GM10248 (cell line): ENCODE data around the gene TIMELESS.
"Not testable (repeated sequence)": the region's sequence is repeated elsewhere in the genome, so short reads cannot be mapped to it uniquely, and the experiment has no call there.

Source experiments
- CTCF ChIA-PET: fragments of 300-600 bp; sonication (Branson Sonifier 250); formaldehyde crosslinking; extraction: SDS; loops from one replicate; lab custom pipeline; 2021; ENCODE audit warnings: antibody characterized with exemption; lab: Yijun Ruan, JAX
- POLR2A ChIA-PET: fragments of 350-650 bp; sonication (Branson Sonifier 250); formaldehyde crosslinking; extraction: SDS; loops from one replicate; lab custom pipeline; 2020; ENCODE audit warnings: antibody characterized with exemption; lab: Yijun Ruan, JAX
- DNase-seq: peaks from one replicate; pipeline ENCODE4 v3.0.0; 2012; ENCODE audit errors: extremely low spot score
- TF ChIP-seq, protein P1 (sequence below): IDR thresholded peaks from 2 replicates; pipeline ENCODE4 v1.5.1; 2012; ENCODE audit warnings: mild to moderate bottlenecking, low read depth; ENCODE audit errors: extremely low read depth, missing control alignments, control extremely low read depth

Gene TIMELESS

DNA sequence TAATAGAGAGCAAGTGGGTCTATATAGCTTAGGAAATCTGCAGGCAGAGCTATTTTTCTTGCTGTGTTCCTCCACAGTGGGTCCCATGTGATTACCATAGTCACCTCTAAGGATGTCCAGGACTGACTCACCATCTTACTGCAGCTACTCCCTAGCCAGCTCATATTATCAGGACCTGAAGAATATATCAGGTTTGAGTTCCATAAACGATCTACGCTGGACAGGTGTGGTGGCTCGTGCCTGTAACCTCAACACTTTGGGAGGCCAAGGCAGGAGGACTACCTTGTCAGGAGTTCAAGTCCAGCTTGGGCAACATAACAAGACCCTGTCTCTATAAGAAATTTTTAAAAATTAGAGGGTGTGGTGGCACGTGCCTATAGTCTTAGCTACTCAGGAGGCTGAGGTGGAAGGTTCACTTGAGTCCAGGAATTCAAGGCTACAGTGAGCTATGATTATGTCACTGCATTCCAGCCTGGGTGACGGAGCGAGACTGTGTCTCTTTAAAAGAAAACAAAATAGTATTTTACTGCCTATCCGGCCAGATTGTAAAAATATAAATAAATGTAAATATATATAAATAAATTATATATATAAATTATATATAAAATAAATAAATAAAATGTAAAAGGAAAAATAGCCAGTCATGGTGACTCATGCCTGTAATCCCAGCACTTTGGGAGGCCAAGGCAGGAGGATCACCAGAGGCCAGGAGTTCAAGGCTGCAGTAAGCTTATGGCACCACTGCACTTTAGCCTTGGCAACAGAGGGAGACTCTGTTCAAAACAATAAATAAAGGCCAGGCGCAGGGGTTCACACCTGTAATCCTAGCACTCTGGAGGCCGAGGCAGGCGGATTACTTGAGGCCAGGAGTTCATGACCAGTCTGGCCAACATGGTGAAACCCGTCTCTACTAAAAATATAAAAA, 12.3 kb upstream of the TIMELESS start:
- TF ChIP-seq, protein P1, sequence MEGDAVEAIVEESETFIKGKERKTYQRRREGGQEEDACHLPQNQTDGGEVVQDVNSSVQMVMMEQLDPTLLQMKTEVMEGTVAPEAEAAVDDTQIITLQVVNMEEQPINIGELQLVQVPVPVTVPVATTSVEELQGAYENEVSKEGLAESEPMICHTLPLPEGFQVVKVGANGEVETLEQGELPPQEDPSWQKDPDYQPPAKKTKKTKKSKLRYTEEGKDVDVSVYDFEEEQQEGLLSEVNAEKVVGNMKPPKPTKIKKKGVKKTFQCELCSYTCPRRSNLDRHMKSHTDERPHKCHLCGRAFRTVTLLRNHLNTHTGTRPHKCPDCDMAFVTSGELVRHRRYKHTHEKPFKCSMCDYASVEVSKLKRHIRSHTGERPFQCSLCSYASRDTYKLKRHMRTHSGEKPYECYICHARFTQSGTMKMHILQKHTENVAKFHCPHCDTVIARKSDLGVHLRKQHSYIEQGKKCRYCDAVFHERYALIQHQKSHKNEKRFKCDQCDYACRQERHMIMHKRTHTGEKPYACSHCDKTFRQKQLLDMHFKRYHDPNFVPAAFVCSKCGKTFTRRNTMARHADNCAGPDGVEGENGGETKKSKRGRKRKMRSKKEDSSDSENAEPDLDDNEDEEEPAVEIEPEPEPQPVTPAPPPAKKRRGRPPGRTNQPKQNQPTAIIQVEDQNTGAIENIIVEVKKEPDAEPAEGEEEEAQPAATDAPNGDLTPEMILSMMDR = no peak
- ChIA-PET CTCF (interaction anchor here (0.6 to 3.8 kb wide), 16 partner anchors 13 to 341 kb away, joined by 3 to 30 read pairs (median 3); partner anchors contain the start of genes ANKRD52, PAN2, SMARCC2 and STAT2), POLR2A (interaction anchor here (0.7 kb wide), 1 partner anchor 14 kb away, joined by 3 read pairs; no protein-coding TSS in a partner anchor)
- no peak for DNase-seq

DNA sequence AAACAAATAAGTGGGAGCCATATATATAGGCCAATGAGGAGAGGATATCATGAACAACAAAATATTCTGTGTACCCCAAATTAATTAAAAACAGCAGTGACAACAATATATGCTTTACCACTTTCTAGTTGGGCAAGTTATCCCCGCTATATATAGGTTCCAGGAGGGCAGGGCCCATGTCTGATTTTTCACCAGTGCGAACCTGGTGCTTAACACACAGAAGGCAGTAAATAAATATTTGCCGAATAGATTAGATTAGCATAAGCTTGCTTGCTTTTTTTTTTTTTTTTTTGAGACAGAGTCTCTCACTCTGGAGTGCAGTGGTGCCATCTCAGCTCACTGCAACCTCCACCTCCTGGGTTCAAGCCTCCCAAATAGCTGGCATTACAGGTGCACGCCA, 8.6 kb upstream of the TIMELESS start:
- no peak for DNase-seq
- TF ChIP-seq, protein P1 = no peak
- ChIA-PET CTCF (interaction anchor here (2.4 to 3.2 kb wide), 2 partner anchors 9 to 11 kb away, joined by 11 to 12 read pairs; partner anchors contain the start of genes SPRYD4 and TIMELESS), POLR2A (interaction anchor here (0.6 kb wide), 1 partner anchor 224 kb away, joined by 7 read pairs; no protein-coding TSS in a partner anchor)

DNA sequence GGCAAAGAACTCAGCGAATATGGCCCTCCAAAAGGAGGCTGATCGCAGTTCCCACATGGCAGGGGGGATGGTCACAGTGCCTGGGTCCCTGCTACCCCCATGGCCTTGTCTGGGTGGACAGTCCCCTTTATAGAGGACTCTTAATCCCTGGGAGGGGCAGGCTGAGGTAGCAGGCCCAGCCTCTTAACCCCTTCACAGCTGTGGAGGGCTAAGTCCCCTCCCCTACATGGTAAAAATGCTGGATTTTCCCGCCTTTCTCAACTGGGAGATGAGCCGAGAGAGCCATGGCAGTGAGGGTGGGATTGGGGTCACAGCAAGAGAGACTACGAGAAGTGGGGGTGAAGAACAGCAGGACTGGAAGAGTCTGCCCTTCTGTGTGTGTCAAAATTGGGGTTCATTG, 5.3 kb upstream of the TIMELESS start, which contains the start of gene MIP:
Gene MIP, minus strand, starts transcription at position 101 of the 400 bp plus-strand sequence. Its CDS starts 44 bp downstream, at position 57.
- DNase-seq = no peak
- TF ChIP-seq, protein P1 = no peak
- POLR2A ChIA-PET = no interaction called here
- CTCF ChIA-PET = interaction anchor here (0.6 to 2.0 kb wide), 4 partner anchors 8 to 262 kb away, joined by 3 to 13 read pairs (median 3); no protein-coding TSS in a partner anchor

DNA sequence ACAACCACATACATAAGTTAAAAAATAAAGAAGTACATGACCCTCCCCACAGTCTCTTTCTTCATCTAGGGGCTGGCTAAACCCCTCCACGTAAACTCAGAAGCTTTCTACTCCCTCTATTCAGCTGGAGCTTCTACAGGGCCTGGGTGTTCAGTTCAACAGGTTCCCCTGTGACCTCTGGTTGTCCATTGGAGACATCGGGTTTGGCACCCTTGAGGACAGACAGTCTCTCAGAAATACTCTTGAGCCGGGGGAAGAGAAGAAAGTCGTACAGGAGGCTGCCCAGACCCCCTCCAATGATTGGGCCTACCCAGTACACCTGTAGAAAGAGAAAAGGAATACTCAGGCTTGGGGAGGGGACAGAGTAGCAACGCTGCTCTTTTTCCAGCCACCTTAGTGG, 1.9 kb upstream of the TIMELESS start:
- no peak for DNase-seq
- TF ChIP-seq, protein P1 = no peak
- POLR2A ChIA-PET = interaction anchor here (0.8 kb wide), 1 partner anchor 231 kb away, joined by 6 read pairs; no protein-coding TSS in a partner anchor
- CTCF ChIA-PET = interaction anchor here (1.2 to 3.4 kb wide), 3 partner anchors 9 to 92 kb away, joined by 3 to 34 read pairs (median 3); partner anchors contain the start of gene STAT2

DNA sequence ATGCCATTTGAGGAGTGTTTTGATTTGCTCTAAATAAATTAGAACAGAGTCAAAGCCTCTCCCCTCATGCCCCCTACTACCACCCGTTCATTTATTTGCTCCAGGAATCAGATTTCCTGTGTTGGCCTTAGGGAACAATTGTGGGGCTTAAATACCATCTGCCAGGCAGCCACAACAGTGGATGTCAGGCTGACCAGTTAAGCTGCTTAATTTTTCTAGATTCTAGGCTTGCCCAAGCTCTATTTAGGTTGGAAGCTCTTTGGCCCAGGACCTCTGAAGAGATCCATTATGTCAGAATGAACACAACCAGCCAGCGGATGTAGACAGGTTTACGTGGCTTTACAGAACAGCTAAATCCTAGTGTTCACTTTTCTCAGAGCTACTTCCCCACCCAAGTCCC, 1.0 kb upstream of the TIMELESS start:
- ChIA-PET CTCF (interaction anchor here (1.2 to 3.4 kb wide), 5 partner anchors 8 to 91 kb away, joined by 3 to 34 read pairs (median 6); partner anchors contain the start of gene STAT2), POLR2A (interaction anchor here (0.8 kb wide), 1 partner anchor 230 kb away, joined by 6 read pairs; no protein-coding TSS in a partner anchor)
- no peak for DNase-seq
- TF ChIP-seq, protein P1 = no peak

DNA sequence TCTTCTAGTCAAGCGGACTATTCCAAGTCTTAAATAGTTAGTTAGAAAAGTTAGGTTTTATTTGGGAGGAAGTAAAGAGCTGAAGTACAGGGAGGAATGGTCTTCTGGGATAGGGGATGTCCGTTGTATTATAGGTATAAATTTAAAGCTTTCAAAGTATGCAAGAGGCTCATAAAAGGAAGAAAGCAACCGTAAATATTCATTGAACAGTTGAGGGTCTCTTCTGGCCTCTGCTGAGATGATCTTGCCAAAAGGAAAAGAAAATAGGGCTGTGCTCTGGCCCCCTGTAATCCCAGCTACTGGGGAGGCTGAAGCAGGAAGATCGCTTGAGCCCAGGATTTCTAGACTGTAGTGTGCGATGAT, 377 bp upstream of the TIMELESS start:
- ChIA-PET POLR2A (interaction anchor here (0.8 kb wide), 1 partner anchor 21 kb away, joined by 3 read pairs; no protein-coding TSS in a partner anchor), CTCF (interaction anchor here (1.0 to 3.4 kb wide), 8 partner anchors 9 to 260 kb away, joined by 3 to 34 read pairs (median 6); partner anchors contain the start of gene SMARCC2)
- no peak for DNase-seq
- TF ChIP-seq, protein P1 = no peak

DNA sequence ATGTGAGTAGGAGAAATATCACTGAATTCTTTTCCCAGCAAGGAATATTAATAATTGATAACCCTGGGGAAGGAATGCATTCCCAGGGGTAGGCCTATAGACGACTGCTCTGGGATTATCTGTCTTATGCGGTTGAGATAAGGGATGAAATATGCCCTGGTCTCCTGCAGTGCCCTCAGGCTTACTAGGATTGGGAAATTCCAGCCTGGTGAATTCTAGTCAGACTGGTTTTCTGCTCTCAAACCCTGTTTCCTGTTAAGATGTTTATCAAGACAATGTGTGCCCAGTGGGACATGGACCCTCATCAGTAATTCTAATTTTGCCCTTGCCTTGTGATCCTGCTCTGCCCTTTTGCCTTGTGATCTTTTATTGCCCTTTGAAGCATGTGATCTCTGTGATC, 6.0 kb downstream of the TIMELESS start:
- POLR2A ChIA-PET, DNase-seq: not testable (repeated sequence)
- CTCF ChIA-PET = interaction anchor here (1.5 kb wide), 1 partner anchor 83 kb away, joined by 4 read pairs; the partner anchor contains the start of gene STAT2
